Parathyroid adenoma (tissue), 2 donors: ENCODE results near the gene EFHC1.
A peak's percentile ranks its signal among the peaks of the same experiment; 100 is the strongest.

ENCODE experiments used
- H2AFZ ChIP-seq: fragments of 300-600 bp; sonication (generic); one replicate; pipeline ENCODE4 v1.7.0; 2017; ENCODE audit warnings: antibody characterized with exemption, mild to moderate bottlenecking
- H3K27ac ChIP-seq: fragments of 300-600 bp; sonication (generic); one replicate; pipeline ENCODE4 v1.7.0; 2017
- H3K27me3 ChIP-seq: fragments of 300-600 bp; sonication (generic); one replicate; pipeline ENCODE4 v1.7.0; 2017; ENCODE audit warnings: low read length; ENCODE audit not compliant: control insufficient read depth, insufficient read depth
- H3K36me3 ChIP-seq: fragments of 300-600 bp; sonication (generic); one replicate; pipeline ENCODE4 v1.7.0; 2017; ENCODE audit warnings: low read length; ENCODE audit not compliant: control insufficient read depth, insufficient read depth
- H3K4me1 ChIP-seq: fragments of 300-600 bp; sonication (generic); one replicate; pipeline ENCODE4 v1.7.0; 2017; ENCODE audit warnings: control low read depth
- H3K4me2 ChIP-seq: fragments of 300-600 bp; sonication (generic); one replicate; pipeline ENCODE4 v1.7.0; 2017; ENCODE audit warnings: low read length
- H3K4me3 ChIP-seq: fragments of 300-600 bp; sonication (generic); one replicate; pipeline ENCODE4 v1.7.0; 2017; ENCODE audit warnings: low read depth, low read length
- H3K79me2 ChIP-seq: fragments of 300-600 bp; sonication (generic); one replicate; pipeline ENCODE4 v1.7.0; 2017; ENCODE audit warnings: control low read depth
- H3K9ac ChIP-seq: fragments of 300-600 bp; sonication (generic); one replicate; pipeline ENCODE4 v1.7.0; 2017; ENCODE audit warnings: mild to moderate bottlenecking
- H3K9me3 ChIP-seq: fragments of 300-600 bp; sonication (generic); one replicate; pipeline ENCODE4 v1.7.0; 2017; ENCODE audit warnings: low read length; ENCODE audit not compliant: control insufficient read depth
- TF ChIP-seq, protein P1 (sequence below): fragments of 300-600 bp; sonication (generic); IDR thresholded peaks from one replicate; pipeline ENCODE4 v1.7.0; 2017; ENCODE audit warnings: antibody characterized with exemption, mild to moderate bottlenecking
- donor health status: primary hyperparathyroidism.

The EFHC1 gene

GRCh38 chr6:52511163-52511562, 91.0 kb downstream of the EFHC1 start:
- H3K9ac ChIP-seq: no peak overlapping the region
- H3K27ac ChIP-seq: no peak overlapping the region
- no peak overlapping the region for H3K4me2 ChIP-seq
- no peaks in the 10 kb centered on the region for H3K27me3 ChIP-seq
- no peaks in the 10 kb centered on the region for H3K9me3 ChIP-seq
- no peak overlapping the region for H2AFZ ChIP-seq
- H3K4me1 ChIP-seq: peaks cover 4% of the 10 kb centered on the region
- TF ChIP-seq, protein P1, sequence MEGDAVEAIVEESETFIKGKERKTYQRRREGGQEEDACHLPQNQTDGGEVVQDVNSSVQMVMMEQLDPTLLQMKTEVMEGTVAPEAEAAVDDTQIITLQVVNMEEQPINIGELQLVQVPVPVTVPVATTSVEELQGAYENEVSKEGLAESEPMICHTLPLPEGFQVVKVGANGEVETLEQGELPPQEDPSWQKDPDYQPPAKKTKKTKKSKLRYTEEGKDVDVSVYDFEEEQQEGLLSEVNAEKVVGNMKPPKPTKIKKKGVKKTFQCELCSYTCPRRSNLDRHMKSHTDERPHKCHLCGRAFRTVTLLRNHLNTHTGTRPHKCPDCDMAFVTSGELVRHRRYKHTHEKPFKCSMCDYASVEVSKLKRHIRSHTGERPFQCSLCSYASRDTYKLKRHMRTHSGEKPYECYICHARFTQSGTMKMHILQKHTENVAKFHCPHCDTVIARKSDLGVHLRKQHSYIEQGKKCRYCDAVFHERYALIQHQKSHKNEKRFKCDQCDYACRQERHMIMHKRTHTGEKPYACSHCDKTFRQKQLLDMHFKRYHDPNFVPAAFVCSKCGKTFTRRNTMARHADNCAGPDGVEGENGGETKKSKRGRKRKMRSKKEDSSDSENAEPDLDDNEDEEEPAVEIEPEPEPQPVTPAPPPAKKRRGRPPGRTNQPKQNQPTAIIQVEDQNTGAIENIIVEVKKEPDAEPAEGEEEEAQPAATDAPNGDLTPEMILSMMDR: no peak
- no peak overlapping the region for H3K4me3 ChIP-seq
- no peaks in the 10 kb centered on the region for H3K36me3 ChIP-seq
- no peaks in the 10 kb centered on the region for H3K79me2 ChIP-seq

- no peaks in the 10 kb centered on the region for H3K36me3 ChIP-seq
- TF ChIP-seq, protein P1: no peak
- H2AFZ ChIP-seq: no peak overlapping the region
- no peak overlapping the region for H3K4me3 ChIP-seq
- peaks cover 4% of the 10 kb centered on the region for H3K4me1 ChIP-seq
- no peak overlapping the region for H3K9ac ChIP-seq
- H3K79me2 ChIP-seq: no peaks in the 10 kb centered on the region
- peak overlapping the region; percentile 48 for H3K27ac ChIP-seq
- no peak overlapping the region for H3K4me2 ChIP-seq
- H3K27me3 ChIP-seq: no peaks in the 10 kb centered on the region
- no peaks in the 10 kb centered on the region for H3K9me3 ChIP-seq
Measured at GRCh38 chr6:52511572-52512151, 91.5 kb downstream of the EFHC1 start.

- Histone ChIP-seq H2AFZ (no peak overlapping the region), H3K4me3 (no peak overlapping the region), H3K36me3 (no peaks in the 10 kb centered on the region), H3K79me2 (no peaks in the 10 kb centered on the region), H3K27me3 (no peaks in the 10 kb centered on the region), H3K9ac (no peak overlapping the region), H3K4me1 (peaks cover 4% of the 10 kb centered on the region), H3K27ac (peak overlapping the region; percentile 48), H3K4me2 (no peak overlapping the region), H3K9me3 (no peaks in the 10 kb centered on the region)
- TF ChIP-seq, protein P1: no peak
Measured at GRCh38 chr6:52512199-52512598, 92.1 kb downstream of the EFHC1 start.

- no peaks in the 10 kb centered on the region for H3K79me2 ChIP-seq
- no peak overlapping the region for H2AFZ ChIP-seq
- peaks cover 4% of the 10 kb centered on the region for H3K4me1 ChIP-seq
- no peaks in the 10 kb centered on the region for H3K36me3 ChIP-seq
- H3K9me3 ChIP-seq: no peaks in the 10 kb centered on the region
- TF ChIP-seq, protein P1: no peak
- no peak overlapping the region for H3K9ac ChIP-seq
- H3K27me3 ChIP-seq: no peaks in the 10 kb centered on the region
- no peak overlapping the region for H3K27ac ChIP-seq
- no peak overlapping the region for H3K4me3 ChIP-seq
- H3K4me2 ChIP-seq: no peak overlapping the region
Measured at GRCh38 chr6:52513464-52513863, 93.3 kb downstream of the EFHC1 start.

- Histone ChIP-seq H3K27me3 (no peaks in the 10 kb centered on the region), H3K4me1 (peaks cover 4% of the 10 kb centered on the region), H3K36me3 (no peaks in the 10 kb centered on the region), H3K27ac (no peak overlapping the region), H3K4me3 (no peak overlapping the region), H2AFZ (no peak overlapping the region), H3K9ac (no peak overlapping the region), H3K4me2 (no peak overlapping the region), H3K79me2 (no peaks in the 10 kb centered on the region), H3K9me3 (no peaks in the 10 kb centered on the region)
- TF ChIP-seq, protein P1: no peak
Measured at GRCh38 chr6:52513896-52514295, 93.8 kb downstream of the EFHC1 start.
